Glutamatergic neuron (in vitro differentiated cells): ENCODE results near the gene PIK3R5. TPM values are rescaled to one million over a fixed set of nuclear protein-coding genes. Genes with fewer than 3 reads are reported as not detected.

Experiments used
- DNase-seq: peaks from one replicate; pipeline ENCODE4 v3.0.0; 2022
- H3K27ac Mint-ChIP-seq: one replicate; pipeline ENCODE4 v1.8.0; 2020; ENCODE audit warnings: mild to moderate bottlenecking, mixed read lengths, inconsistent platforms; ENCODE audit not compliant: unreplicated experiment
- H3K27me3 Mint-ChIP-seq: one replicate; pipeline ENCODE4 v1.8.0; 2020; ENCODE audit warnings: mild to moderate bottlenecking, moderate library complexity, mixed read lengths, inconsistent platforms; ENCODE audit not compliant: unreplicated experiment
- H3K36me3 Mint-ChIP-seq: one replicate; pipeline ENCODE4 v1.8.0; 2020; ENCODE audit warnings: mild to moderate bottlenecking, mixed read lengths, inconsistent platforms; ENCODE audit not compliant: unreplicated experiment
- H3K4me1 Mint-ChIP-seq: one replicate; pipeline ENCODE4 v1.8.0; 2020; ENCODE audit warnings: mild to moderate bottlenecking, low read depth, mixed read lengths, inconsistent platforms; ENCODE audit not compliant: unreplicated experiment
- H3K4me3 Mint-ChIP-seq: one replicate; pipeline ENCODE4 v1.8.0; 2020; ENCODE audit warnings: mild to moderate bottlenecking, mixed read lengths, inconsistent platforms; ENCODE audit not compliant: unreplicated experiment
- H3K9me3 Mint-ChIP-seq: one replicate; pipeline ENCODE4 v1.8.0; 2020; ENCODE audit warnings: mild to moderate bottlenecking, moderate library complexity, mixed read lengths, inconsistent platforms; ENCODE audit not compliant: unreplicated experiment
- CTCF ChIP-seq: fragments of 200-600 bp; sonication (generic); IDR thresholded peaks from one replicate; pipeline ENCODE4 v1.5.0; 2021; ENCODE audit not compliant: partially characterized antibody, unreplicated experiment
- total RNA-seq: library from RNA; stranded (reverse); fragmentation: NEBNext Ultra II Directional; extraction: Animal tissue kit (Norgen Biotek cat#: 25700); gene quantifications from one replicate; pipeline ENCODE4 v1.2.1, GENCODE V29; 2021; ENCODE audit not compliant: unreplicated experiment

The PIK3R5 gene
- total RNA-seq, 1 donor from 2014 or later, result not detected

- TF ChIP-seq CTCF, result no peak
- peaks cover 19% of the 10 kb centered on the region for H3K36me3 Mint-ChIP-seq
- no peak overlapping the region for H3K4me3 Mint-ChIP-seq
- H3K27me3 Mint-ChIP-seq, result peaks cover 8% of the 10 kb centered on the region
- no peaks in the 10 kb centered on the region for H3K4me1 Mint-ChIP-seq
- H3K9me3 Mint-ChIP-seq, result peaks cover 5% of the 10 kb centered on the region
- no peak overlapping the region for H3K27ac Mint-ChIP-seq
- DNase-seq, result no peak
Observed at GRCh38 chr17:8968503-8968902, 3.0 kb upstream of the PIK3R5 start.

- Mint-ChIP-seq H3K27me3 (peaks cover 12% of the 10 kb centered on the region), H3K36me3 (peaks cover 19% of the 10 kb centered on the region), H3K27ac (no peak overlapping the region), H3K9me3 (peaks cover 5% of the 10 kb centered on the region), H3K4me1 (no peaks in the 10 kb centered on the region), H3K4me3 (no peak overlapping the region)
- TF ChIP-seq CTCF, result no peak
- DNase-seq, result no peak
Observed at GRCh38 chr17:8967861-8968260, 2.4 kb upstream of the PIK3R5 start.

GRCh38 chr17:8966926-8967325, 1.4 kb upstream of the PIK3R5 start:
- Mint-ChIP-seq H3K9me3 (peaks cover 5% of the 10 kb centered on the region), H3K4me1 (no peaks in the 10 kb centered on the region), H3K27ac (no peak overlapping the region), H3K36me3 (peaks cover 14% of the 10 kb centered on the region), H3K4me3 (peak overlapping the region; percentile 20), H3K27me3 (peaks cover 12% of the 10 kb centered on the region)
- DNase-seq, result no peak
- no peak for TF ChIP-seq CTCF

GRCh38 chr17:8964801-8965393, 610 bp downstream of the PIK3R5 start:
- Mint-ChIP-seq H3K27ac (no peak overlapping the region), H3K27me3 (peaks cover 12% of the 10 kb centered on the region), H3K36me3 (peaks cover 9% of the 10 kb centered on the region), H3K4me1 (no peaks in the 10 kb centered on the region), H3K4me3 (peak overlapping the region; percentile 42), H3K9me3 (peaks cover 3% of the 10 kb centered on the region)
- TF ChIP-seq CTCF, result no peak
- DNase-seq, result peak; percentile 23

- Mint-ChIP-seq H3K4me1 (no peaks in the 10 kb centered on the region), H3K36me3 (peaks cover 9% of the 10 kb centered on the region), H3K9me3 (peaks cover 4% of the 10 kb centered on the region), H3K4me3 (no peak overlapping the region), H3K27me3 (peaks cover 12% of the 10 kb centered on the region), H3K27ac (no peak overlapping the region)
- TF ChIP-seq CTCF, result no peak
- no peak for DNase-seq
Observed at GRCh38 chr17:8963647-8964258, 1.8 kb downstream of the PIK3R5 start.
